ENCODE measurements around the gene PPP1R9A.

The PPP1R9A gene

GRCh38 chr7:95028683-95029082, 121.3 kb downstream of the PPP1R9A start:
- no peak for DNase-seq (ENCODE audit: low read depth in 2 of 2)

DNA sequence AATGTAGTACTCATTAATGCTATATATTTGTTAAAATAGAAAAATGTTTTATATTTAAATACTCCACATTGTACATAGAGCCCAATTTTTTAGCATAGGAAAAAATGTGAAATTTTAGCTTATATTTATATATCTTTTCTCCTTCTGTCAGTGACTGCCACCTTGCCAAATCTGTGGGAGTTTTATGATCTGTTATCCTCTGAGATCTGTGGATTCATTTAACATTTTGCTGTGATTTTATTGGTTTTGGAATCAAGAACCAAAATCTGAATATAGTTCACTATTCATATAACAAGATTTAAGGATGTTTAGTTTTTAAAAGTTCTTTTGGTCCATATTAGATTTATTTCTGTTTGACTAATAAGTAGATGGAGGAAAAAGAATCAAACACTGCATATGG, 127.9 kb downstream of the PPP1R9A start:
- no peak for DNase-seq (ENCODE audit: low read depth in 2 of 2)

- no peak for DNase-seq (ENCODE audit: low read depth in 2 of 2)
Observed at GRCh38 chr7:95041031-95041430, 133.6 kb downstream of the PPP1R9A start.

DNA sequence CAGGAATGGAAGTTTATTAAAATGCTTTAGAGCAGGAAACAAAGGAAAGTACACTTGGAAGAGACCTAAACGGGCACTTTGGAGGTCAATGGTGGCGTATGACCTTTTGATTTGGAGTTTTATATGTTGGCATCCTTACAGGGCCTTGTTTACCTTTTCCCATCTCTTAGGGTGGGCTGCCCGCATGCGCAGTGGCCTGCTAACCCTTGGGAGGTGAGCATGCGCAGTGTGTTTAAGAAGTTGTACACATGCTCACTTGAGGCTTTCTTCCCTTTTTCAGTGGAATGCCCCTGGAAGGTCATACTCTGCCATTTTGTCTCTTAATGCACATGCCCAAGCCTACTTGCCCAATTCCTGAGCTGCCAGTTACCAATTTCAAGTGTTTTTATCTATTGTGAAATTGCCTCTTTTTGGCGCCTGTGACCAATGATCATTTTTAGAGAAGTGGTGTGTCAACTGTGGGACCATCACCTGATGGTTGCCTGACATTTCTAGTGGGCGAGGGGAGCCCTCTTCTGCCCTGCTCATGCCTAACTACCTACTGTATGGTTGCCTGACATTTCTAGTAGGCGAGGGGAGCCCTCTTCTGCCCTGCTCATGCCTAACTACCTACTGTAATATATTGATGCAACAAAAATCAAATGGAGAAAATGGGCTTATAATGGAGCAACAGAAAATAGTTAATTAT, 138.0 kb downstream of the PPP1R9A start:
- DNase-seq (ENCODE audit: low read depth in 2 of 2): peak; percentile 2 to 8

- DNase-seq (ENCODE audit: low read depth in 2 of 2): no peak
Observed at GRCh38 chr7:95046494-95047240, 139.3 kb downstream of the PPP1R9A start.

GRCh38 chr7:95047291-95047690, 139.9 kb downstream of the PPP1R9A start:
- no peak for DNase-seq (ENCODE audit: low read depth in 2 of 2)

DNA sequence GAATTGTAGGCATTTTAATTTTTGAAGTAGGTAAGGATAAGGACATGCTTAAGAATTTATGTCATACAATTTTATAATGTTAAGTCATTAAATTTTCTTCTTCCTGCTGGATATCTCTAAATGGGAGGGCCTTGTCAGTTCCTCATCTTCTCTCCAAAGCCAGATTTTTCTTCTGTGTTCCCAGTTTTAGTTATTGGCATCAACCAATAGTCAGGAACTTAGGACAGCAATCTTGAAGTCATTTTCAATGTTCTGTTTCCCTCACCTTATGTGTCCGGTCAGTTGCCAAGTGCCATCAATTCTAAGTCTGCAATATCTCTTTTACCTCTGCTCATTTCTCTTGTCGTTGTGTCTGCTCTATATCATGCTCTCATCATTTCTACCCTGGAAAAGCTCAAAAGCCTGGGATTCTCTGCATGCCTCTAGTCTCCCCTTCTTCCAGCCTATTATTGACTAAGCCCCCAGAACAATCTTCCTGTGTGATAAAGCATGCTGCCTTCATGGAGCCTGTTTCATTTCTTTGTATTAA, 145.2 kb downstream of the PPP1R9A start:
- no peak for DNase-seq (ENCODE audit: low read depth in 2 of 2)

DNA sequence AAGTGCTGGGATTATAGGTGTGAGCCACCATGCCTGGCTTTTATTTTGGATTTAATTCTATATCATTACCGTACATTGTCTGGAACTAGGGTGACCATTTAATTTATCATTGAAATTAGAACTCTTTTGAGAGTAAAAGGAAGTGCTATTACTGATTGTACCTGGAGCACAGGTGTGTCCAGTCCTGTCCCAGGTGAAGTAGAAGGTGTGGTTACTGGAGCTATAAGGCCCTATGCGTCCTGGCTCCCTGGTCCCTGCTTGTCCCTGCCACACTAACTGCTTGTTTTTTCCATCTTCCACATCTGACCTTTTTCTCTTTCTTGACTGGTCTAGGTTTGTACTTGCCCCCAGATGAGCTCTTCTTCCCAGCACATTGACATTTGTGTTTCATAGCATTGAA, 147.0 kb downstream of the PPP1R9A start:
- DNase-seq (ENCODE audit: low read depth in 2 of 2): no peak

- no peak for DNase-seq (ENCODE audit: low read depth in 2 of 2)
Observed at GRCh38 chr7:95055295-95055694, 147.9 kb downstream of the PPP1R9A start.

- peak in 1 of 2 experiments; percentile 7 for DNase-seq (ENCODE audit: low read depth in 2 of 2)
Observed at GRCh38 chr7:95056107-95056739, 148.8 kb downstream of the PPP1R9A start.

DNA sequence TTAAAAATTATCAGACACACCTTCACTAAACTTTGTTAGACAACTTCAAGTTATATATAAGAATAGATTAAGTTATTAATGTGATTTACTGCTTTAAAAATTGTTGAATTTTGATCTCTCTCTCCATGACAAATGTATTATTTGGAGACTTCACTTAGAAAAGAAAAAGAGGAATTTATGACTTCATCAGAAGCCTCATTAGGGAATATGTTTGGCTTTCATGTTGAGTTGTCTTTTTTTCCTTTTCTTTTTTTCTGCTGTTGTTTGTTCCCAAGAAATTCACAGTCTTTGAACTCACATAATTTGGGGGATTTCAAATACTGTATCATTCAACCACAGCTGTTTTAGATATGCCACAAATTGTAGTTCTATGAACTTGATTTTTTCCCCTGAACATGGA, 149.5 kb downstream of the PPP1R9A start:
- DNase-seq (ENCODE audit: low read depth in 2 of 2): no peak

DNA sequence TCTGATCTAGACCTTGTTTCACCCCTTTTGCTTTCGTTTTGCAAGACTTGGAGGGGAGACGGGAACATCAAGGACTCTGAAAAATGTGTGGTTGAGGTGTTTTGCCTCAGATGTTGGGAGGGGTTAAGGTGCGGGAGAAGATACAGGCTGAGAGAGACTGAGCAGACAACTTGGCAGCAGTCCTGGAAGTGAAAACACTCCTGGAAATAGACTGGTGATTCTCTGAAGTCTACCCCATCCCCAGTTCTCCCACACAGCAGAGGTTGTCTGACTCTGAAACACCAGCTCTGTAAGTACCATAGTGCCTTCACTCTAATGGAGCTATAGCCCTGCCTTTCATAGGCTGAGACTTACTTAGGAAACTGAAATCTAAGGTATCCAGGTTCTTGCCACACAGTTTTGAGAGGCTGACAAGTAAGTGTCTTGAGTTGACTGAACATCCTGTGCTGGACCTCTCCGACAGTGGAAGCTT, 152.5 kb downstream of the PPP1R9A start:
- DNase-seq (ENCODE audit: low read depth in 2 of 2): no peak

- DNase-seq (ENCODE audit: low read depth in 2 of 2): no peak
Observed at GRCh38 chr7:95062901-95063300, 155.5 kb downstream of the PPP1R9A start.

DNA sequence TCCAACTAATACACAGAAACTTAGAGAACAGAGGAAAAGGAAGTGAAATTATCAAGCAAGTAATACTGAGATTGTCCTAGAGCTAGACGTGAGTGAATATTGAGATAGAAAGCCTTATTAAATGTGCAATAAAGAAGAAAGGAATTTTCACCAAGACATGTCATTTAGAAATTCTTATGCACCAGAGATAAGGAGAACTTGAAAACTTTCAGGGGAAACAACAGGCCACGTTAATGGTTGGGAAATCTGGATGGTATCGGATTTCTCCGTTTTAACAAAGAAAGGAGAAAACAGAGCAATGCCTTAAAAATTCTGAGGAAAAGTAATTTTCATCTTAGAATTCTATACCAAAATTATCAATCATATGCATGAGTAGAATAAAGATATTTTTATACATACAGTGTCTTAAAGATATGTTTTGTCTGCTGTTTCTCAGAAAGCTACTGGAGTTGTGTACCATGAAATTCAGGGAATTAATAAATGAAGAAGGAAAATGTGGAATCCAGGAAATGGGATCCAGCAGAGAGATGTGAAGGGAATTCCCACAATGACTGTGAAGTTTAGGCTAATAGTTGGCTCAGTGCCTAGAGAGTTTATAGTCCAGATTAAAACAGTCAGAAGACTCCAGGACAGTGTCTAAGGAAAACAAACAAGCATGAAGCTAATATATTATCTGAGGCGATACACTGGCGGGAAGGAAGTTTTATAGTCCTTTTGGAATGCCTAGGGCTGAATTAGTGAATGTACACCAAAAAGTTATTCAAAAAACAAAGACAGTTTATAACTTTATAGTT, 159.5 kb downstream of the PPP1R9A start:
- peak; percentile 28 to 38 for DNase-seq (ENCODE audit: low read depth in 2 of 2)

DNA sequence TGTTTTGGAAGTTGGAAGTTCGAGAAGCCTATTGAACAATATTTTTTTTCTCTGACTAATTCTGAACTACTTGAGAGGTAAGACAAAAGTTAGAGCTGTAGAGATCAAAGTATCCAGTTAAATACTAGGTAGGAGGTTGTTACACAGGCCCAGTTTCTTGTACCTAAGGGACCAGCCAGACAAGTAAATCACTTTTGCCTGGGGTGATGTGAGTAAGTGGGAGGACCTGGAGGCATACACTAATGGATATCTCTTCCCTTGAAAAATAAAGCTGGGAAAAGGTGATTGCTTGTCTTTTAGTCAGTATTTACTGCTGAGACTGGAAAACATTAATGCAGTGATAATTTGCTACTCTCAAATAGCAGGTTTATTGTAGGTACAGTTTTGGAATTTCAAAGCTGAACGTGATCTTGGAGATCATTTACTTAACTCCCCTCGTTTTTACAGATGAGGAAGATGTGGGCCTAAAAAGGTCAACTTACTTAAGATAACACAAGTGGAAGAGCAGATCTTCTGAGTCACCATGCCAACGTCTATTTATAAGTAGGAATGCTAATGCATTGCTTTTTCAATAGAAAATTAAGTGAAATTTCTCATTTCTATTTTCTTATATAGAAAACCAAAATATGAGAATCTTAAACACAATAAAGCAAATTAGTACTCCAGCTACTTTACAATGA, 181.3 kb downstream of the PPP1R9A start:
- DNase-seq (ENCODE audit: low read depth in 2 of 2): no peak

- DNase-seq (ENCODE audit: low read depth in 2 of 2): no peak
Observed at GRCh38 chr7:95089414-95090315, 182.3 kb downstream of the PPP1R9A start.

DNA sequence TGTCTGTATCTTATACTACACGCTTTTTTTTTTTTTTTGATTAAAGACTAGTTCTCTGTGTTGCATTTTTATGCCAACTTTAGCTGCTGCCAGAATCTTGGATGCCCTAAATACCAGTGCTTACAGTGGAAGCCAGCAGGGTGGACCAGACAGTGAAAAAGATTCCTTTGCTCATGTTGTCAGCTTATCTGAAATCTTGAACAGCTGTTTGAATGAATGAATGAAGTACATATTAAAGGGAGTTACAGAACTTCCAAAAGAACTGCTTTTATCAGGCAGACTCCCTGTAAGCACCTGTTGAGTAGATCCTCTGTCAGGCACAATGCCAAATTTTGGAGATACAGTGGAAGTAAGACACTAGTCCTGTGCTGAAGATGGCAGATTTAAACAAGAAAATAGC, 184.9 kb downstream of the PPP1R9A start:
- DNase-seq (ENCODE audit: low read depth in 2 of 2): no peak

- DNase-seq (ENCODE audit: low read depth in 2 of 2): no peak
Observed at GRCh38 chr7:95095259-95095965, 188.0 kb downstream of the PPP1R9A start.

GRCh38 chr7:95095966-95096540, 188.7 kb downstream of the PPP1R9A start:
- DNase-seq (ENCODE audit: low read depth in 2 of 2): peak; percentile 31 to 36

Measured in fibroblast of skin of left quadriceps (primary cell).